HG03520 (cell line): ENCODE data around the gene SSR4.

Experiments
- ATAC-seq: cut with Tn5 transposase; IDR thresholded peaks from one replicate; pipeline ENCODE4 v1.9.1; 2021; ENCODE audit warnings: mild to moderate bottlenecking, moderate library complexity; ENCODE audit not compliant: unreplicated experiment

Gene SSR4

DNA sequence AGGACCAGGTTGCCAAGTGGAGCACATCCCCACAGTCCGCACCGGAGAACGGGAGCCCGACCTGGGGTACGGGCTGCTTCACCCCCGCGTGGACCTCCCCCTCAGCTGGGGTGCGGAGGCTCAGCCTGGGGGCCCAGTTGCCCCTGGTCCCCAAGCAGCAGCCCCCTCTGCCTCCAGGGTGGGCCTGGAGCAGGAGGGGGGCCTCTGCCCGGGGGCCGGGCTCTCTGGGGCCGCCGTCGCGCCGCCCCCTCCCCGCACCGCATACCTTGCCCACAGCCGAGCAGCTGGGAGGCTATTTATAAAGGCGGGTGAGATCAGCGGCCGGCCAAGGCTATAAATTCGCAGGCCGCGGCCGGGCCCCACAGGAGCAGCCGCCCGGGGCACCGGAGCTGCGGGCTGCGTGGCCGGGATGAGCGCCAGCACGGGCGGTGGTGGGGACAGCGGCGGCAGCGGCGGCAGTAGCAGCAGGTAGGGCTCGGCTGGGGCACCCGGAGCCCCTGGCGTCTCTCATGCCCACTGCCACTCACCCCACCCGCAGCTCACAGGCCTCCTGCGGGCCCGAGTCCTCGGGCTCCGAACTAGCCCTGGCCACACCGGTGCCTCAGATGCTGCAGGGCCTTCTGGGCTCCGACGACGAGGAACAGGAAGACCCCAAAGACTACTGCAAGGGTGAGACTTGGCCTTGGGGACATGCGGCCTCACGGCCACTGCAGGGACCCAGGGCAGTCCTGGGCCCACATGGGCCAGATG, 13.6 kb upstream of the SSR4 start, which contains the start of gene SRPK3:
TSS of gene SRPK3 (plus strand) at position 364 of the 750 bp plus-strand sequence. CDS start at position 410, 46 bp downstream.
- no peak for ATAC-seq

- no peak for ATAC-seq
These were observed 12.9 kb upstream of the SSR4 start for GRCh38 chrX:153781428-153782047.

- no peak for ATAC-seq
These were observed 12.2 kb upstream of the SSR4 start for GRCh38 chrX:153782313-153782712.

GRCh38 chrX:153782871-153783270, 11.6 kb upstream of the SSR4 start:
- no peak for ATAC-seq

DNA sequence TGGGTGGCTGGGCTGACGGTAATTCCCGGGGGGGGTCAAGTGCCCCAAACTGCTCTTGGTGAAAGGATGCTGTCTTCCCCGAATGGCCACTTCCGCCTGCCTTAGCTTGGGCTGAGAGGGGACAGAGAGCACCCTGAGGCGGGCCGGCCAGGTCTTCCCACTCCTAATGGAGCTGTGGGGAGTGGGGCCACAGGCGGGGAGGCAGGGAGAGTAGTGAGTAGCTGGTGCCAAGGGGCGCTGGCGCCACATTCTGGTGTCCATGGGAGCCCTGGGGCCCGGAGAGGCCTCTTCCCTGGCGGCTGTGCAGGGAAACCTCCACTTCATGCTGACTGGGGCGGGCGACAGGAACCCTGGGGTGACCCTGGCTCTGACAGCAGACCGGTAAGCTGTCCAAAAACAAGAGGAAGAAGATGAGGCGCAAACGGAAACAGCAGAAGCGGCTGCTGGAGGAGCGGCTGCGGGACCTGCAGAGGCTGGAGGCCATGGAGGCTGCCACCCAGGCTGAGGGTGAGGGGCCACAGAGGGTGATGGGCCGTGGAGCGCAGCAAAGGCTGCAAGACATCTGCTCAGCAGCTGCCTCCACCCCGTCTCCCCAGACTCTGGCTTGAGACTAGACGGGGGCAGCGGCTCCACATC, 11.0 kb upstream of the SSR4 start:
- no peak for ATAC-seq

GRCh38 chrX:153784325-153784967, 10.0 kb upstream of the SSR4 start:
- ATAC-seq: no peak

- no peak for ATAC-seq
These were observed 7.8 kb upstream of the SSR4 start for GRCh38 chrX:153786669-153787068.

GRCh38 chrX:153789654-153790053, 4.8 kb upstream of the SSR4 start:
- no peak for ATAC-seq

DNA sequence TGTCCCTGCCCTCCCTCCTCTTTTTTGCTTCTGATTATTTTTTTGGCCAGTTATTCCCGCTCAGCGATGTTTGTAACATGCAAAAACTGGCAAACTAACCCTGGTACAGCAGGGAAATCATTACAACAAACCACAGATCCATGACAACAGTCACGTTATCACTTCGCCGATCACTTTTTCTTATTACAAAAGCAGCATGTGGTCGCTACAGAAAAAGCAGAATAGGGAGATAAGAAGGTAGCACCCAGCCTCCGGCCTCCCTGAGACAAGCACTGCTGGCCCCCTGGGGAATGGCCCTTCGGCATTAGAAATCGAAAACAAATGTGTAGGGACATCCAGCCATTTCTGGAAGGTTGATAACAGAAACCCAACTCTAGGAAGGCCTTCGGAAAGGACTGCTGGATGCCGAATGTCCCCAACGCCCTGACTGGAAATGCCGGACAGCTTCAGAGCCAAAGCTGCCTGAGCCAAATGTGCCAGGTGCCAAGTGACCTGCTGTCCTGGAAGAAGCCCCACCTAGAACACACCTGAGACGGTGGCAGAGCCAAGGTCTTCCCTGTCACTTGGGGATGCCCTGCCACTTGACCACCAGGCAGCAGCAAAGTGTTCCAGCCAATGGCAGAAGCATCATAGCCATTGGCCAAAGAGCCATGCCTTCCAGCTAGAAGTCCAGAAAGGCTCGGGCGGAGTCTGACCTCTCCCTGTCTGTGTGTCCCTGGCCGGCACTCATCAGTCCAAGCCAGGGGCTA, 3.2 kb upstream of the SSR4 start:
- no peak for ATAC-seq

GRCh38 chrX:153792368-153792767, 2.1 kb upstream of the SSR4 start:
- no peak for ATAC-seq

GRCh38 chrX:153793291-153793690, 1.2 kb upstream of the SSR4 start:
- ATAC-seq: no peak

DNA sequence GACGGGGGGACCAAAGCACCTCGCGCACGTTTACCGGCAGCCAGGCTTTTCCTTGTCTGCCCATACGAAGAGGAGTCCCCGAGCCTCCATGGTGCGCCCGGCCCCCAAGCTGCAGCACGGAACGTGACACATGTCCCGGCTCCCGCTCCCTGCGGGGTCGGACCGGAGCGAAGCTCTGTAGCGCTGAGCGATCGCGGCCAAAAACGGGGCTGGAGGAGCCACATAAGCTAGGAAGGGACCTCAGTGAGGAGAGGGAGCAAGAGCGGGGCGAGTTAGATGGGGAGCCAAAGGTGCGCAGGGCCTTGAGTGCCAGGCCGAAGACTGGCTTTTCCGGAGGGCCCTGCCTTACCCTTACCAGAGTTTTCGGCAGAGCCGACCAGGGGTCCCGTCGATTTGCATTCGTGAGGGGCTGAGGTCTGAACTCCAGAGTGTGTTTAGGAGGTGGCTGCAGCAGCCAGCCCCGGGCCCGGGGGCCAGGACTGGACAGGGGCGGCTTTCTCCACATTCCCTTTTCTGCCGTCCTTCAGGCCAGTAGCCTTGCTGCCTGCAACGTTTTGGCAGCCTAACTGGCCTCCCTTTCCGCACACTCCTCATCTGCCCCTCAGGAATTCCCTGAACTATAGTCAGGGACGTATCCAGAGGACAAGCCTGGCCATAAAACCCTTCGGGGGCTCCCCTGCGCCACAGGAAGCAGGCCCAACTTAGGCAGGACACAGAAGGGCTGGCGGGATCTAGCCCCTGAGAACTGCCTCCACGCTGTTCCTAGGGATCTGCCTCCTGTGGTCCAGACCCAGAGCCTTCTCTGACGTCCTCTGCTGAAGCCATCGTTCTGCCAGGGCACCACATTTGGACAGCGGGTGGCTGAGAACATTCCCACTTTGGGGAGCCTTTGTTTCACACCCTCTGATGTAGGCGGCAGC, 689 bp downstream of the SSR4 start:
- peak; percentile 9 for ATAC-seq

DNA sequence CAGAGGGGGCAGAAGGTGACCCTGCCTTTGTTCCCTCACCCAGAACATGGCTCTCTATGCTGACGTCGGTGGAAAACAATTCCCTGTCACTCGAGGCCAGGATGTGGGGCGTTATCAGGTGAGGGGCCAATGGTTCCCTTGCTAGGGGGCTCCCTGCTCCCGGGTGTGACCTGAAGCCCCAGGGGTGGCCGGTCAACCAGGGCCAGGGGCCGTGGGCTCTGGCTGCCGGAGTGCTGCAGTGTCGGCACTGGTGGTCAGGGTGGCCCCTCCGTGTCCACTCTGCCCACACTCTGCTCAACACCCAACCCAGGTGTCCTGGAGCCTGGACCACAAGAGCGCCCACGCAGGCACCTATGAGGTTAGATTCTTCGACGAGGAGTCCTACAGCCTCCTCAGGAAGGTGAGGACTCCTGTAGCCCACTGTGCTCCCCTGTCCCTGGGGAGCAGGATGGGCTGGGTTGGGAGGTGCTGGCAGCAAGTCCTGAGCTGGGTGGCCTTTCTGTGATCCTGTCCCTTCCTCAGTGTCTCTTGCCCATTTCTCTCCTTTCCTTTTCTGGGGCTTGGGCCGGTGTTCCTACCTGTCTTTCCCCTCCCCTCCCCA, 3.0 kb downstream of the SSR4 start:
- no peak for ATAC-seq

DNA sequence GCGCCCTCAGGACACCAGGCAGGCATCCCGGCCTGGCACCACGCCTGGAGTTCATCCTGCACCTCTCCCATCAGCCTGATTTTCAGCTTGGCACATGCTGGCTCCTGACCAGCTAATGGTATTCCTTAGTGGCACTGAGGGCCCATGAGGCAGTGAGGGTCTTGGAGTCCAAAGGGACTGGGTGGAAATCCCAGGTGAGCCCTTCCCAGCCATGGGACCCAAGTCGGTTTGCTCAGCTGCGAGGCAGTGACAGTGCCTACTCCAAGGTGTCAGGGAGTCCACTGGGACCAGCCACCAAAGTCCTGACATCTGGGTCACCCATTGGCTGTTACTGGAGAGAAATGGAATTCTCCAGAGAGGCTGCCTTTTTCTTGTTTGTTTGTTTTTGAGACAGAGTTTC, 4.9 kb downstream of the SSR4 start:
- ATAC-seq: no peak

DNA sequence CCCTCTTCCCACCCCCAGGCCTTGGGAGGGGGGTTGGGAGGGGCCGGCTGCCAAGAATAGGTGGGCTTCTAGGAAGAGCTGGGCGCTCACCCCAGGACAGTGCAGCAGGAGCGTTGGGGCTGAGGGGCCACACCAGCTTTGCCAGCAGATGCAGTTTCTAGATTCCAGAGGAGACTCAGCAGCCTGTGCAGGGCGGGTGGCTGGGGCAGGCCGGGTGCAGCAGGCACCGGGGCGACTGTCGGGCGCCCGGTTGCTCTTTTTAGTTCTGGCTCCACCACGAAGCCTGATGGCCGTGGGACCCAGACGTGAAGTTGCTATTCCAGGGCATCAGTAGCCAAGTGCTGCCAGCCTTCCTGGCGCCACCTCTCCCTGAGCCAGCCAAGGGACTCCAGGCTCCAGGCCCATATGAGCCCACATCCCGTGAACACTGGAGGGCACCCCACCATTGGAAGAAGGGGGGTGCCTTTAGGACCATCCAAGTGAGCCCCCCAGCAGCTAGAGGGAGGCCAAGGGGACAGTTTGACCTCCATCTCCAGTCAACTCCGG, 5.8 kb downstream of the SSR4 start:
- no peak for ATAC-seq

GRCh38 chrX:153800746-153801145, 6.3 kb downstream of the SSR4 start:
- ATAC-seq: no peak

GRCh38 chrX:153801669-153802068, 7.2 kb downstream of the SSR4 start:
- no peak for ATAC-seq

DNA sequence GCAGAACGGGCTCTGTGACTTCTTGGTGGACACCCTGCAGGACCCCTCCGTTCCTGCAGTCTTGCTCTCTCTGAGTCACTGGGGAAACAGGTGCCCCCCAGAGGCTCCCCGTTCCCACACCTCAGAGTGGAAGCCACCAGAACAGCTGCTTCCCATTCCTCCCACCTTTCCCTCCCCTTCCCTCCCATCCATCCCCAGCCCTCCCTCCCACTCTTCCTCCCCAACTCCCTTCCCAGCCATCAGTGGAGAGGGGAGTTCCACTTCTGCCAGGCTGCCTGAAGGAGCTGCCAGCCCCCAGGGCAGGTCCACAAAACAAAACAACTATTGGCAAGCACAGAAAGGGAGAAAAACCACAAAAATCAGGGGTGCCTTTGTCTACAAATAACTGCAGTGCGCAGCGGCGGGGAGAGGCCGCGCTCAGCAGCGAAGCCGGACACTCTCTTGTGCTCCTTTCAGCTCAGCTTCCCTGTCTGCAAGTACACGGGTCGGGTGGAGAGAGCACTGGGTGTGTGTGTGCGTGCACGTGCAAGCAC, 8.1 kb downstream of the SSR4 start:
- ATAC-seq: no peak
